Right lobe of liver (tissue), 4 donors: ENCODE results near the gene ITGA5.

ENCODE experiments used
- CTCF ChIP-seq, 4 donors: fragments of 200-600 bp in 3 of 4; fragments of 450-650 bp in 1 of 4; IDR thresholded peaks; one replicate each; pipeline versions ENCODE4 v1.5.1 to v1.8.0; 2016 to 2022; ENCODE audit warnings: antibody characterized with exemption in 4 of 4, mild to moderate bottlenecking in 2 of 4
- POLR2A ChIP-seq: fragments of 450-650 bp; IDR thresholded peaks from one replicate; pipeline ENCODE4 v1.6.1; 2017; ENCODE audit warnings: antibody characterized with exemption, mild to moderate bottlenecking
- donor health status: DM: no; HTN: no; CAD: no.
- donor health status: DM: no; HTN: no; CAD: no.
- donor health status: DM: no; HTN: yes; CAD: no.

- no peak for TF ChIP-seq CTCF (IDR thresholded peaks at IDR 0.05)
- no peak for TF ChIP-seq POLR2A
Observed at GRCh38 chr12:54349036-54349435, 70.0 kb downstream of the ITGA5 start.
